Stimulated activated CD4-positive, alpha-beta T cell treated with anti-CD3 and anti-CD28 coated beads, Interleukin-2, amount 100 ng/mL, for 24 hours (primary cell): ENCODE data around the gene SPANXB1.
"Not testable (repeated sequence)": the region's sequence is repeated elsewhere in the genome, so short reads cannot be mapped to it uniquely, and the experiment has no call there.

ENCODE experiments used
- DNase-seq, 2 donors: peaks; one replicate each; pipeline ENCODE4 v3.0.0-alpha.2; 2020

SPANXB1 gene

GRCh38 chrX:141002568-141002967 lies at the start of gene SPANXB1:
Gene SPANXB1, plus strand, starts transcription at chrX:141002594. Its CDS starts 100 bp downstream, at chrX:141002694.
- not testable (repeated sequence) for DNase-seq

DNA sequence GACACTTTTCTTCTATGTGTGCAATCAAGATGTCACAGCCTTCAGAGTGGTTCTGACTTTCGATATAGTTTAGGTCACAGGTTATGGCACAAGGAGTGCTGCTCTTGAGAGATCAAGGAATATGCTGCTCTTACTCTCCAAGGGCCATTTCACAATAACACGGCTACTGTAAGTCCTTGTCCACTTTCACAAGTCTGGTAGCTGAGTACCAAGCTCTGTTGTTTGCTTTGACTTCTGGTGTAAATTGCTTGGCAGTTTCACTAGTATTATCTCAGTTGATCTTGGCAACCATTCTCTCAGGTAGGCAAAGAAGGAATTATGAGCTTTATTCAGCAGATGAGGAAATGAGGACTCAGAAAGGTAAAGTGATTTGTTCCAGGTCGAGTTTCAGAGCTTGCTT lies 35.4 kb upstream of the SPANXB1 start:
- no peak for DNase-seq

- DNase-seq, result no peak
Observed at GRCh38 chrX:140971099-140971795, 31.1 kb upstream of the SPANXB1 start.

GRCh38 chrX:140975472-140975871 lies 26.9 kb upstream of the SPANXB1 start:
- no peak for DNase-seq

- DNase-seq, result no peak
Observed at GRCh38 chrX:140980271-140980670, 22.1 kb upstream of the SPANXB1 start.

DNA sequence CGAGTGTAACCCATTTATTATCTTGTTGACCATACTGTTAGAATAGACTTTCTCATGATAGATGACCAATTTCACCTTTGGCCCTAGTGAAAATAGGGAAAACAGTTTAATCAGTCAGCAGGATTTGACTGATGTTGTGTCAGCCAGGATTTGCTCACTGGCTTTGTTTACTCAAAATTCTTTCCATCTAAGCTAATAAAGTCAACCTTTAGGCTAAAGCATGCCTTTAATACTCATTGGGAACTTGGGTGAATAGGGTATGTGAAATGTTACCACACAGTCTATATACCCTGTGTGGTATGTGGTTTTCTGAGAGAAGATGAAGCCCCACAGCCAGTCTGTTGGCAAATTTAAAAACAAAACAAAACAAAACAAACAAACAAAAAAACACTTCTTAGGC lies 18.7 kb upstream of the SPANXB1 start:
- no peak for DNase-seq

GRCh38 chrX:141005243-141005642 lies 2.8 kb downstream of the SPANXB1 start:
- not testable (repeated sequence) for DNase-seq

GRCh38 chrX:141044246-141044645 lies 41.9 kb downstream of the SPANXB1 start:
- not testable (repeated sequence) for DNase-seq

DNA sequence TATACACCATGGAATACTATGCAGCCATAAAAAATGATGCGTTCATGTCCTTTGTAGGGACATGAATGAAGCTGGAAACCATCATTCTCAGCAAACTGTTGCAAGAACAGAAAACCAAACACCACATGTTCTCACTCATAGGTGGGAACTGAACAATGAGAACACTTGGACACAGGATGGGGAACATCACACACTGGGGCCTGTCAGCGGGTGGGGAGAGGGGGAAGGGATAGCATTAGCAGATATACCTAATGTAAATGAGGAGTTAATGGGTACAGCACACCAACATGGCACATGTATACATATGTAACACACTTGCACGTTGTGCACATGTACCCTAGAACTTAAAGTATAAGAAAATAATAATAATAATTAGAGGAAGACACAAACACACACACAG lies 47.5 kb downstream of the SPANXB1 start:
- DNase-seq, result not testable (repeated sequence)

DNA sequence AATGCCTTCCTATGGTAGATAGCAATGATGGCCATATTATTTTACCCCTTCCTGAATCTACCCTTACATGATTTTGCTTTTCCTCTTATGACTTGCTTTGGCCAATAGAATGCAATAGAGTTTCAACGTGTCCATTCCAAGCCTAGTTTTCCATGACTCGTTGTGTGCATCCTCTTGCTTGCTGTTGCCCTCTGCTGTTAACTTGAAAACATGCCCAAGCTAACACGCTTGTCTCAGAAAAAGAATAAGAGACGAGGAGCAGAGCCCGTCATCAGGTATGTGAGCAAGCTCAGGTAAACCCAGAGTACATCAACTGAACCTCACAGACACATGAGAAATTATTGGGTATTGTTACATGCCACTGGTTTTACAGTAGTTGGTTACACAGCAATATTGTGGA lies 49.7 kb downstream of the SPANXB1 start:
- DNase-seq, result not testable (repeated sequence)
